ENCODE measurements around the gene CCSER1.

CCSER1 gene

GRCh38 chr4:90198086-90198847 lies 71.1 kb downstream of the CCSER1 start:
- no peak for FAIRE-seq

DNA sequence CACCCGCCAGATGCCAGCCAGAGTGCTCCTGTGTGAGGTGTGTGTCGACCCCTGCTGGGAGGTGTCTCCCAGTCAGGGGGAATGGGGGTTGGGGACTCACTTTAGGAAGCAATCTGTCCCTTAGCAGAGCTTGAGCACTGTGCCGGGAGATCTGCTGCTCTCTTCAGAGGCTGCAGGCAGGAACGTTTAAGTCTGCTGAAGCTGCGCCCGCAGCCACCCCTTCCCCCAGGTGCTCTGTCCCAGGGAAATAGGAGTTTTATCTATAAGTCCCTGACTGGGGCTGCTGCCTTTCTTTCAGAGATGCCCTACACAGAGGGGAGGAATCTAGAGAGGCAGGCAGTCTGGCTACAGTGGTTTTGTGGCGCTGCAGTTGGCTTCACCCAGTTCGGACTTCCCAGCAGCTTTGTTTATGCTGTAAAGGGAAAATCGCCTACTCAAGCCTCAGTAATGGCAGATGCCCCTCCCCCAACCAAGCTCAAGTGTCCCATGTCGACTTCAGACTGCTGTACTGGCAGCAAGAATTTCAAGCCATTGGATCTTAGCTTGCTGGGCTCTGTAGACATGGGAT lies 80.8 kb downstream of the CCSER1 start:
- FAIRE-seq: no peak

DNA sequence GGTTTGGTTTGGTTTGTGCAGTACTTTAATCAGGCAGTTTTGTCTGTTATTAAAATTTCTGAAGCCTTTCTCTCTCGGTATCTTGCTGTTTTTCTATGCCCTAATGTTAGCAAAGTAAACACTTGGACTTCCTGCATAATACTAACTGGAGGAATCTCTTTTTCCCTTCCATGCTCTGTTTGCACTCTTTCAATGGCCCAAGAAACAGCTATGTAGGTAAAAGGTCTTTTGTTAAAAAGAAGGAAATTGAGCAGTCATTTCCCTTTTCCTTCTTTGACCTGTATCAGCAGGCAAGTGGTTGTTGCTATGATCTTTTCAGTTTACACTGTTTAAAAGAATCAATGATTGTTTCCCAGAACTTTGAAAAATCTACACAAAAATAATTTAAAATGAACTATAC lies 82.7 kb downstream of the CCSER1 start:
- FAIRE-seq: no peak

GRCh38 chr4:90211174-90211573 lies 84.0 kb downstream of the CCSER1 start:
- FAIRE-seq: no peak

DNA sequence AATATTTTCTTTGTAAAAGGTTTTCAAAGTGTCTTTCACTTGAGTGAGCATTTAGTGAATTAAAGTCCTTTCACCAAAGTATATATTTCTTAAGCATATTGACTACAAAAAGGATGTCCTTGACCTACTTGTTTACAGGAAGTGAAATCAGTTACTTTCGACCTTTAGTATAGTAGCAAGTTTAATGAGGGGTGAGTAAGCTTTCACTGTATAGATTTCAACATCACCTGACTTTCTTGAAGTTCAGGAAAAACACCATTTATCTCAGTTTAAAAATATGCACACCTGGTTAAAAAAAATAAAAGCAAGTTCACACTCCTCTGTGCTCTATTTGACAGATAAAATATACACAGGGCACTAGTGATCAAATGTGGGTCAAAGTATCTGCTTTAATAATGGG lies 88.1 kb downstream of the CCSER1 start:
- FAIRE-seq: no peak

DNA sequence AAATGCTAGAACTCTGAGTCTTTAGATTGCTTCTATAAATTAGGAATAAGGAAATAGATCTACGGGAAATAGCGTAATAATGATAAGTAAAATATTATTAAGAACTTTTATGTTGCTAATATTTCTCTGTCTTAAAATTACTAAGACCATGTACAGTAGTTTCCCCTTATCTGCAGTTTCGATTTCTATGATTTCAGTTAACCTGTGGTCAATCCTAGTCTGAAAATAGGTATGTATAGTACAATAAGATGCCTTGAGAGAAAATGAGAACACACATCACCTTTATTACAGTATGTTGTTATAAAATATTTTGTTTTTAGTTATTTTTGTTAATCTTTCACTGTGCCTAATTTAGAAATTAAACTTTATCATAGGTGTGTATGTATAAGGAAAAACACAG lies 92.6 kb downstream of the CCSER1 start:
- FAIRE-seq: no peak

- no peak for FAIRE-seq
Measured at GRCh38 chr4:90220459-90220858, 93.3 kb downstream of the CCSER1 start.

- no peak for FAIRE-seq
Measured at GRCh38 chr4:90226734-90227133, 99.5 kb downstream of the CCSER1 start.

DNA sequence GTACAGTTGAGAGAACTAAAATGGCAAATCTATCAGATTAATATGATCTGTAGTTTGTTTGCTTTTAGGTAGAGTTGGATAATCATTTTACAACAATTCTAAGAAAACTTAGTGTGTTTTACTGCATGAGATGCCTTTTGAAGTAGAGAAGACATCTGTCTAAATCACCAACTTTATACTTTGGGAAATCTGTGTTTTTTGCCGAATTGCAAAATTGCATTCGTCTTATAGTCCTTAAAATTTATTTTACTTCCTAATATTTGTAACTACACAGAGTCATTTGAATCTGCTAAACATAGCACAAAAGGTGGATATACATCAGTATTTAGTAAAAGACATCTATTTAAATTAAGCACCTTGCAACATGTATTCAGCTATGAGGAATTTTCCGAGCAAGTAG lies 100.0 kb downstream of the CCSER1 start:
- no peak for FAIRE-seq

- no peak for FAIRE-seq
Measured at GRCh38 chr4:90234916-90235547, 107.8 kb downstream of the CCSER1 start.

DNA sequence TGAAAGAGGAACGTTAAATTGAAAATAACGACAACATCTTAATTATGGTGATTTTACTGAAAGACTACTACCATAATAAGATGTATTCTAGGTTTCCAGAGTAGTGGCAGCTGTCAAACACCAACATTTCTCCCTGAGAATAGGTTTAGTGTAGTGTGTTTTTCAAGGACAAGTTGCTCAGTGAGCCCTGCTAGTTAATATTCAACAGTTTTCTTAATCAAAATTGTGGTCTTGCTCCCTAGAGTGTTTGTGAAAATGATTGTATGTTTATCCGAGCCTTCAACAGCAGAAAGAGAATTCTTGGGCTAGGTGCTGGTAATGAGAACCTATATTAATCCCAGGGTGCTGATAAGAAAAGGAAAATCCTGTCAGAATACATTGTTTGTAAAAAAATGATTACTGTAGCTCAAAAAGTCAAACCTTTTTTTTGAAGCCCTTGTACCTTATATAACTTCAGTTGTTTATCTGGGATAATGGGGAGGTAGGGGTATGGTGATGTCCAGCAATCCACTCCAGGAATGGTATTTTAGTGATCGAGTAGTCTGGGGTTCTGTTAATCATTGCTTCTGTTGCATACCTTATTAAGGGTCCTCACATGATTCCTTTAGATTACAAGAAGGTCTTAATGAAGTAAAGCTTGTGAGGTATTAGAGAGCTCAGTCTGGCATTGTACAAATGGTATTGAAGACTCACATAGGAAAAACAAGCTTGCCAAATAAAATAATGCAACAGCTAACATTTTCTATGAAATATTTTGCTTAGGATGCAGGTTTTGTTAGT lies 110.7 kb downstream of the CCSER1 start:
- no peak for FAIRE-seq

- FAIRE-seq: no peak
Measured at GRCh38 chr4:90240333-90240732, 113.1 kb downstream of the CCSER1 start.

DNA sequence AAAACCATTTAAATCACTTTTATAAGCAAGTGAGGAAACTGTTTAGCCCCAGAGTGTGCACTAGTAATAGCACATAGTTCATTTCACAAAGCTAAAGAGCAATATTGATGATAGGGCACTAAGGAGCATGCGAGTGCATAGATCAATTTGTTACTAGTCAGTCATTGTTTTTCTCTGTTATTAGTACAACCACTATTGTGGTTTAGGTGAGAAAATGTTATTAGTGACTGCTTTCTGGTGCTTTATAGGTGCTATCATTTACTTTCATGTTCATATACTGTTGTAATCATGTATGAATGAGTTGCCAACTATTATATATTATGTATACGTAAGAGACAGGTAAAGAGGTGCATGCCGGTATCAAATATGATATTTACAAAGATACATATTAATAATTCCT lies 113.8 kb downstream of the CCSER1 start:
- no peak for FAIRE-seq

DNA sequence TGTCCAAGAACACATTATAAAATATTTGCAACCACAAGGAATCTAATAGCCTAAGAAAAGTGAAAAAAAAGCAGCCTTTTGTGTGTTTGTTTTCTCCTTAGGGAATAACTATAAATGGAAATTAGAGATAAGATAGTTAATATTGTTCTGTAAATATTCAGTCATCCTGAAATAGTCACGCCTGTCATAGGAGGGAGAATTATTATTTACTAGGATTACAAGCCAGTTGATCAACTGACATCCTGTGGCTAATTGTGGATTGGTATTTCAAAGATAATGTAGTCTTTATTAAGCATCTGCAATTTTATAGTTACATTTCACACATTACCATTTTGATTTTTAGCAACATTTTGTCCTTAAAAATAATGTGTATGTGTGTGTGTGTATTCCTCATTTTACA lies 118.6 kb downstream of the CCSER1 start:
- FAIRE-seq: no peak

DNA sequence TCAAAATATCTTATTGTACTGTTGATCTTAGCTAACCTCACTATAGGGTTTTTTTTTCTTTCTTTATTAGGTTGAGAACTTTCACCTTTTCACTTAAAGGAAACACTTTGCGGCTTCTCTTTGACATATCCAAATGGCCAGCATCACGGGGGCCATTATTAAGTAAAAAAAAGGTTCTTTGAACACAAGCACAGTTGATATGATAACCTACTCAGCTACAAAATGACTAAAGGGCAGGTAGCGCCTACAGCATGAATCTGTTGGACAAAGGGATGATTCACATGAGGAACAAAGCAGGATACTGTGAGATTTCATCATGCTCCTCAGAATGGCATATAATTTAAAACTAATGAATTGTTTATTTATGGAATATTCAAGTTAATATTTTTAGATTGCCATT lies 119.6 kb downstream of the CCSER1 start:
- no peak for FAIRE-seq

- no peak for FAIRE-seq
Measured at GRCh38 chr4:90254357-90254756, 127.2 kb downstream of the CCSER1 start.

DNA sequence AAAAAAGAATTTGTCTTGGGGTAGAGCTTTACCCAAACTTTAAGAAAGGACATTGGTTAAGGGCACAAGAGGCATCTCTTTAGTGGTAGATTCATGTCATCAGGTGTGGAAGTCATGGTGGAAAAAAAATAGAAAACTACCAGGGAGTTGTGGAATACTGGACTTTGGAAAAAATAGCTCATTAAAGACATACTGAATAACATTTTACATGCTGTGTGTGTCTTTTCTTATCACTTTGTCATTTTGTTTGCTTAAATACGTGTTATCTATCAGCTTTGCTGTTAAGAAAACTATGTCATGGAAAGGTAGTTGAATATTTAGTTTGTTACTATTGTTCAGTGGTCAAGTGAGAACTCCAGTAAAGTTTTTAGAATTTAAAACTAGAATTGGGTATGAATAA lies 147.0 kb downstream of the CCSER1 start:
- FAIRE-seq: no peak

GRCh38 chr4:90280954-90281353 lies 153.8 kb downstream of the CCSER1 start:
- FAIRE-seq: no peak

DNA sequence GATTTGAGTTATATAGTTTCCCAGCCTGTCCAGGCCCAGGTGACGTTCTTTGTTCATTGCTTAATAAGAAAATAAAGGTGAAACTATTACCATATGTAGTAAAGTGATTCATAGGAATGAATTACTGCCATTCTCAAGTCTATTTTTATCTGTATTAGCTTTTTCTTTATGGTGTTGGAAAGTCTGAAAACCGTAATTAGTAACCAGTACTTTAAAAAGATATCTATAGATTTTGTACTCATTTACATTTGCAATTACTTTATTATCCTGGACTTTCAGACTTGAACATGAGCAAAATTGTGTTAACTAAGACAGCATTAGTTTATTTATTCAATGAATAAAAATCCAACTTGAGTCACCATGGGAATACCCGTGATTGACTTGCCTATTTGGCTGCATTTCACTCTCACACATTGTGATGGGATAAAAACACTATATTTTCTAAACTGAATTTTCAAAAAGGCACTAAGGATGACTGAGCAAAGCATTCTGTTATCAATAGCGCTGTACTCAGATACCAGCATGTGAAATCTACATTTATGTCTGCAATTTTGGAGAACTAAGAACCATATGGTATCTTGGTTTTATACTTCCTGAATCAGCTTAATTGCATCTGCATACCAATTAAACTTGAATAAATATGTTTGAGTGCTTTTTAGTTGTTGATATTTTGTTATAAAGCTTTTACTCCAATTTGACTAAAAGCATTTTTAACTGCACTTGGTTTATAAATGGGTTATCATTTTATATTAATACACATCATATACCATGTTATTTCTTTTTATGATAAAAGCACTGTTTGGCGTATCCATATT lies 154.6 kb downstream of the CCSER1 start:
- FAIRE-seq: no peak

- FAIRE-seq: no peak
Measured at GRCh38 chr4:90290345-90290744, 163.2 kb downstream of the CCSER1 start.

- no peak for FAIRE-seq
Measured at GRCh38 chr4:90292438-90292837, 165.2 kb downstream of the CCSER1 start.

DNA sequence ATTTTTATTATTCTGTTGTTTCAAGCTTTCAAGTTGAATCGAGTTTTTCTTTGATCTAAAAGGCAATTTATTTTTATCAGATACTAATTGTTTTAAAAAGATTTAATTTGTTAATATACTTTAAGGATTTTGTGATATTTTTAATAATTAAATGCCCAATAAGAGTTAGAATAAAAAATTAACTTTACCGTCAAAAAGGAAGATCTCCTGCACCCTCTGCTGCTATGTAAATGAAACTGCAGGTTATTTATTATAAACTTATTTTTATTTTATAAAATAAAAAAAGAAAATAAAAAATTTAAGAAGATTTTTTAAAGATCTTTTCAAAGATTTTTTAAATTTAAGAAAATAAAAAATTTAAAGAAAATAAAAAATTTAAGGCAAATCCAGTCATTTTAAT lies 166.1 kb downstream of the CCSER1 start:
- FAIRE-seq: peak; percentile 95

DNA sequence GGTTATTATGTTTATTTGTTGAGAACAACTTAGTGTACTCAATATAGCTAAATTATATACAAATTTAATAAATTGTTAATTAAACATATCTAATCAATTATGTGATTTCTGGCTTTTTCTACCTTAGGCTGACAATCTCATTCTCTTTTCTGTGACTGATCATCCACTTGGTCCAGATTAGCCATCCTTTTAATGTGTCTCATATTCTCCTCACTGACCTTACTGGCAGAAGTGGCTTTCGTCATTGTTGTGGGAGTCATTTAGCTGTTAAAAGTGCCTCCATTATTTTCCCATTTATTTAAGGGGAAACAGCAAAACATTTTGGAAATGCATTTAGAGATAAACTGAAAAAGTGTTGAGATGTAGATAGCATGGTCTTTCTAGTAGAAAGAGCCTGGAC lies 172.2 kb downstream of the CCSER1 start:
- no peak for FAIRE-seq
